HEK293 (cell line): ENCODE data around the gene IL36B.

Source experiments
- CTCF ChIA-PET: fragments of 350-600 bp; formaldehyde crosslinking; extraction: SDS; loops from one replicate; lab custom pipeline; 2021; ENCODE audit warnings: antibody characterized with exemption; lab: Yijun Ruan, JAX
- POLR2A ChIA-PET: fragments of 300-600 bp; formaldehyde crosslinking; extraction: SDS; loops from one replicate; lab custom pipeline; 2020; ENCODE audit warnings: antibody characterized with exemption, inconsistent platforms; lab: Yijun Ruan, JAX
- H3K27ac ChIP-seq: fragments of 200-500 bp; sonication (Bioruptor generic); 2 replicates; pipeline ENCODE4 v1.5.1; 2014; ENCODE audit warnings: low read depth, low read length, control low read depth, inconsistent platforms; ENCODE audit errors: extremely low read depth
- H3K36me3 ChIP-seq, 2 experiments: fragments of 200-500 bp in 1 of 2; sonication (Bioruptor generic) in 1 of 2; 1 replicate in 1 of 2; 2 replicates in 1 of 2; pipeline ENCODE4 v1.5.1; 2014 to 2017; ENCODE audit warnings: inconsistent platforms in 2 of 2, low read length in 2 of 2; ENCODE audit not compliant: control insufficient read depth in 2 of 2, insufficient read depth in 1 of 2
- H3K4me1 ChIP-seq: fragments of 200-500 bp; sonication (Bioruptor generic); 2 replicates; pipeline ENCODE4 v1.5.1; 2014; ENCODE audit warnings: mild to moderate bottlenecking, low read length, inconsistent platforms; ENCODE audit not compliant: control insufficient read depth, insufficient read depth
- H3K4me3 ChIP-seq: 2 replicates; pipeline ENCODE4 v1.5.1; 2011; ENCODE audit warnings: low read depth, mild to moderate bottlenecking, control low read depth, low read length, moderate library complexity
- H3K9me3 ChIP-seq: fragments of 200-500 bp; sonication (Bioruptor generic); 2 replicates; pipeline ENCODE4 v1.5.1; 2014; ENCODE audit warnings: low read depth, low read length, inconsistent platforms; ENCODE audit not compliant: control insufficient read depth, insufficient read depth
- BCL11A ChIP-seq: fragments of 450-650 bp; formaldehyde crosslinking; IDR thresholded peaks from 2 replicates; pipeline ENCODE4 v1.5.1; 2016; ENCODE audit warnings: low read depth, missing biosample characterization, missing genetic modification characterization
- KLF10 ChIP-seq: fragments of 450-650 bp; IDR thresholded peaks from 2 replicates; pipeline ENCODE4 v1.5.1; 2018; ENCODE audit warnings: missing biosample characterization, mild to moderate bottlenecking, missing genetic modification characterization
- KLF9 ChIP-seq: fragments of 450-650 bp; formaldehyde crosslinking; IDR thresholded peaks from 2 replicates; pipeline ENCODE4 v1.5.1; 2016; ENCODE audit warnings: missing biosample characterization, missing genetic modification characterization, low read depth
- MYNN ChIP-seq: fragments of 450-650 bp; formaldehyde crosslinking; IDR thresholded peaks from 2 replicates; pipeline ENCODE4 v1.5.1; 2016; ENCODE audit warnings: missing biosample characterization, missing genetic modification characterization, borderline replicate concordance
- PRDM6 ChIP-seq: fragments of 450-650 bp; formaldehyde crosslinking; IDR thresholded peaks from 2 replicates; pipeline ENCODE4 v1.5.1; 2017; ENCODE audit warnings: missing biosample characterization, missing genetic modification characterization
- SALL2 ChIP-seq: fragments of 450-650 bp; formaldehyde crosslinking; IDR thresholded peaks from 2 replicates; pipeline ENCODE4 v1.5.0; 2017; ENCODE audit warnings: missing biosample characterization, mild to moderate bottlenecking, missing genetic modification characterization, borderline replicate concordance
- SCRT2 ChIP-seq: fragments of 450-650 bp; formaldehyde crosslinking; IDR thresholded peaks from 2 replicates; pipeline ENCODE4 v1.5.1; 2016; ENCODE audit warnings: missing biosample characterization, missing genetic modification characterization
- SP3 ChIP-seq: fragments of 450-650 bp; formaldehyde crosslinking; IDR thresholded peaks from 2 replicates; pipeline ENCODE4 v1.5.1; 2016; ENCODE audit warnings: missing biosample characterization, missing genetic modification characterization
- YY2 ChIP-seq: fragments of 450-650 bp; formaldehyde crosslinking; IDR thresholded peaks from 2 replicates; pipeline ENCODE4 v1.5.1; 2016; ENCODE audit warnings: missing biosample characterization, missing genetic modification characterization
- ZBTB49 ChIP-seq: fragments of 450-650 bp; formaldehyde crosslinking; IDR thresholded peaks from 2 replicates; pipeline ENCODE4 v1.5.1; 2016; ENCODE audit warnings: missing biosample characterization, missing genetic modification characterization, low read depth
- ZBTB7A ChIP-seq: fragments of 450-650 bp; formaldehyde crosslinking; IDR thresholded peaks from 2 replicates; pipeline ENCODE4 v1.5.1; 2016; ENCODE audit warnings: low read depth, missing biosample characterization, missing genetic modification characterization
- ZEB2 ChIP-seq: fragments of 450-650 bp; formaldehyde crosslinking; IDR thresholded peaks from 2 replicates; pipeline ENCODE4 v1.5.1; 2016; ENCODE audit warnings: missing biosample characterization, missing genetic modification characterization
- ZNF112 ChIP-seq: fragments of 450-650 bp; formaldehyde crosslinking; IDR thresholded peaks from 2 replicates; pipeline ENCODE4 v1.5.0; 2017; ENCODE audit warnings: missing biosample characterization, missing genetic modification characterization
- ZNF121 ChIP-seq: fragments of 450-650 bp; formaldehyde crosslinking; IDR thresholded peaks from 2 replicates; pipeline ENCODE4 v1.5.1; 2016; ENCODE audit warnings: missing biosample characterization, missing genetic modification characterization
- ZNF223 ChIP-seq: fragments of 450-650 bp; formaldehyde crosslinking; IDR thresholded peaks from 2 replicates; pipeline ENCODE4 v1.5.1; 2016; ENCODE audit warnings: missing biosample characterization, missing genetic modification characterization
- ZNF23 ChIP-seq: fragments of 450-650 bp; formaldehyde crosslinking; IDR thresholded peaks from 2 replicates; pipeline ENCODE4 v1.5.1; 2016; ENCODE audit warnings: missing biosample characterization, missing genetic modification characterization, borderline replicate concordance
- ZNF37A ChIP-seq: fragments of 450-650 bp; IDR thresholded peaks from 2 replicates; pipeline ENCODE4 v1.5.1; 2018; ENCODE audit warnings: missing biosample characterization, missing genetic modification characterization
- ZNF391 ChIP-seq: fragments of 450-650 bp; formaldehyde crosslinking; IDR thresholded peaks from 2 replicates; pipeline ENCODE4 v1.5.1; 2016; ENCODE audit warnings: low read depth, missing biosample characterization, missing genetic modification characterization, borderline replicate concordance
- ZNF548 ChIP-seq: fragments of 450-650 bp; formaldehyde crosslinking; IDR thresholded peaks from 2 replicates; pipeline ENCODE4 v1.5.1; 2016; ENCODE audit warnings: missing biosample characterization, missing genetic modification characterization
- ZNF549 ChIP-seq: fragments of 450-650 bp; IDR thresholded peaks from 2 replicates; pipeline ENCODE4 v1.5.1; 2018; ENCODE audit warnings: missing biosample characterization, missing genetic modification characterization, mild to moderate bottlenecking, inconsistent platforms, moderate library complexity
- ZNF596 ChIP-seq: fragments of 450-650 bp; IDR thresholded peaks from 2 replicates; pipeline ENCODE4 v1.5.0; 2018; ENCODE audit warnings: missing biosample characterization, mild to moderate bottlenecking, missing genetic modification characterization, moderate library complexity
- ZNF76 ChIP-seq: fragments of 450-650 bp; formaldehyde crosslinking; IDR thresholded peaks from 2 replicates; pipeline ENCODE4; 2016; ENCODE audit warnings: low read depth, missing biosample characterization, missing genetic modification characterization, borderline replicate concordance
- ZNF768 ChIP-seq: fragments of 450-650 bp; formaldehyde crosslinking; IDR thresholded peaks from 2 replicates; pipeline ENCODE4 v1.5.1; 2018; ENCODE audit warnings: missing biosample characterization, mild to moderate bottlenecking, missing genetic modification characterization
- ZSCAN23 ChIP-seq: fragments of 450-650 bp; formaldehyde crosslinking; IDR thresholded peaks from 2 replicates; pipeline ENCODE4 v1.5.1; 2016; ENCODE audit warnings: missing biosample characterization, missing genetic modification characterization
- TF ChIP-seq, protein P1 (sequence below): fragments of 450-650 bp; formaldehyde crosslinking; IDR thresholded peaks from 2 replicates; pipeline ENCODE4 v1.5.1; 2016; ENCODE audit warnings: missing biosample characterization, missing genetic modification characterization
- TF ChIP-seq, protein P2 (sequence below): fragments of 450-650 bp; formaldehyde crosslinking; IDR thresholded peaks from 2 replicates; pipeline ENCODE4 v1.5.1; 2017; ENCODE audit warnings: missing biosample characterization, missing genetic modification characterization

The IL36B gene

GRCh38 chr2:113053666-113054065, 999 bp upstream of the IL36B start:
- H3K36me3 ChIP-seq: no peaks in the 10 kb centered on the region
- POLR2A ChIA-PET: no interaction called here
- no peak overlapping the region for H3K4me3 ChIP-seq
- H3K27ac ChIP-seq: no peak overlapping the region
- CTCF ChIA-PET: interaction anchor here (0.7 kb wide), 1 partner anchor 58 kb away, joined by 4 read pairs; no protein-coding TSS in a partner anchor
- H3K9me3 ChIP-seq: no peaks in the 10 kb centered on the region
- H3K4me1 ChIP-seq: no peaks in the 10 kb centered on the region
- TF ChIP-seq YY2 (tag by site-specific recombination): no peak
- TF ChIP-seq, protein P1, sequence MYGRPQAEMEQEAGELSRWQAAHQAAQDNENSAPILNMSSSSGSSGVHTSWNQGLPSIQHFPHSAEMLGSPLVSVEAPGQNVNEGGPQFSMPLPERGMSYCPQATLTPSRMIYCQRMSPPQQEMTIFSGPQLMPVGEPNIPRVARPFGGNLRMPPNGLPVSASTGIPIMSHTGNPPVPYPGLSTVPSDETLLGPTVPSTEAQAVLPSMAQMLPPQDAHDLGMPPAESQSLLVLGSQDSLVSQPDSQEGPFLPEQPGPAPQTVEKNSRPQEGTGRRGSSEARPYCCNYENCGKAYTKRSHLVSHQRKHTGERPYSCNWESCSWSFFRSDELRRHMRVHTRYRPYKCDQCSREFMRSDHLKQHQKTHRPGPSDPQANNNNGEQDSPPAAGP (tag by site-specific recombination): no peak
- TF ChIP-seq BCL11A (tag by site-specific recombination): no peak
- TF ChIP-seq, protein P2, sequence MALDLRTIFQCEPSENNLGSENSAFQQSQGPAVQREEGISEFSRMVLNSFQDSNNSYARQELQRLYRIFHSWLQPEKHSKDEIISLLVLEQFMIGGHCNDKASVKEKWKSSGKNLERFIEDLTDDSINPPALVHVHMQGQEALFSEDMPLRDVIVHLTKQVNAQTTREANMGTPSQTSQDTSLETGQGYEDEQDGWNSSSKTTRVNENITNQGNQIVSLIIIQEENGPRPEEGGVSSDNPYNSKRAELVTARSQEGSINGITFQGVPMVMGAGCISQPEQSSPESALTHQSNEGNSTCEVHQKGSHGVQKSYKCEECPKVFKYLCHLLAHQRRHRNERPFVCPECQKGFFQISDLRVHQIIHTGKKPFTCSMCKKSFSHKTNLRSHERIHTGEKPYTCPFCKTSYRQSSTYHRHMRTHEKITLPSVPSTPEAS: no peak
- no peak for TF ChIP-seq ZBTB7A
- no peak for TF ChIP-seq ZSCAN23 (tag by site-specific recombination)
- TF ChIP-seq ZNF596 (tag by site-specific recombination): no peak
- no peak for TF ChIP-seq ZEB2
- no peak for TF ChIP-seq ZNF223 (tag by site-specific recombination)
- TF ChIP-seq SP3 (tag by site-specific recombination): no peak
- no peak for TF ChIP-seq ZNF121 (tag by site-specific recombination)
- TF ChIP-seq PRDM6 (tag by site-specific recombination): no peak
- TF ChIP-seq MYNN (tag by site-specific recombination): no peak
- no peak for TF ChIP-seq ZNF112 (tag by site-specific recombination)
- TF ChIP-seq ZNF23 (tag by site-specific recombination): no peak

GRCh38 chr2:113050921-113051895, 1.5 kb downstream of the IL36B start:
- CTCF ChIA-PET: no interaction called here

More at GRCh38 chr2:113050921-113051895, 1.5 kb downstream of the IL36B start:
- no peak overlapping the region for H3K4me3 ChIP-seq
- H3K4me1 ChIP-seq: no peaks in the 10 kb centered on the region
- no peaks in the 10 kb centered on the region for H3K36me3 ChIP-seq
- no peak overlapping the region for H3K27ac ChIP-seq
- POLR2A ChIA-PET: no interaction called here
- TF ChIP-seq ZNF37A (tag by site-specific recombination) (no peak), ZNF548 (tag by site-specific recombination) (no peak), ZNF76 (tag by site-specific recombination) (no peak), ZNF768 (tag by site-specific recombination) (no peak), ZNF391 (no peak), SALL2 (tag by site-specific recombination) (no peak), ZBTB49 (tag by site-specific recombination) (no peak), SCRT2 (tag by site-specific recombination) (no peak), KLF10 (tag by site-specific recombination) (no peak), ZNF223 (tag by site-specific recombination) (no peak), ZNF549 (tag by site-specific recombination) (no peak), KLF9 (tag by site-specific recombination) (no peak)
- no peaks in the 10 kb centered on the region for H3K9me3 ChIP-seq
